ENCODE data around the gene MAGEB1.

DNA sequence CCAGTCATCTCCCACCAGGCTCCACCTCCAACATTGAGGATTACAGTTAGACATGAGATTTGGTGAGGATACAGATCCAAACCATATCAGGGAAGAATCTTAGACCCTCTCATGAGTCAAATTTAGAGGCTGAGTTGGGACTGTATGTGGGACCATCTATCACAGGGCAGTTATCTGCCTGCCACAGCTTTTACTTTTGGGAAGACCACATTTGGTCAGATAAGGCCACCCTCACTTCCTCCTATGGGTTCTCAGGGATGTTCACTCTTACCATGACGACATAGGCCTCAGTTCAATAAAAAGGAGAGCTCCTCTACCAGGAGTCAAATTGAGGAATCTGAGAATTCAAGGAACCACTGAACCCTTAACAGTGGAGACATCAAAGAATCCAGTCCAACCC, 29.5 kb upstream of the MAGEB1 start:
- TF ChIP-seq CTCF (IDR thresholded peaks at IDR 0.05; ENCODE audit: low read depth, low read length, missing input control) (no peak), MAX (IDR thresholded peaks at IDR 0.05) (no peak)
- TF ChIP-seq, protein P1, sequence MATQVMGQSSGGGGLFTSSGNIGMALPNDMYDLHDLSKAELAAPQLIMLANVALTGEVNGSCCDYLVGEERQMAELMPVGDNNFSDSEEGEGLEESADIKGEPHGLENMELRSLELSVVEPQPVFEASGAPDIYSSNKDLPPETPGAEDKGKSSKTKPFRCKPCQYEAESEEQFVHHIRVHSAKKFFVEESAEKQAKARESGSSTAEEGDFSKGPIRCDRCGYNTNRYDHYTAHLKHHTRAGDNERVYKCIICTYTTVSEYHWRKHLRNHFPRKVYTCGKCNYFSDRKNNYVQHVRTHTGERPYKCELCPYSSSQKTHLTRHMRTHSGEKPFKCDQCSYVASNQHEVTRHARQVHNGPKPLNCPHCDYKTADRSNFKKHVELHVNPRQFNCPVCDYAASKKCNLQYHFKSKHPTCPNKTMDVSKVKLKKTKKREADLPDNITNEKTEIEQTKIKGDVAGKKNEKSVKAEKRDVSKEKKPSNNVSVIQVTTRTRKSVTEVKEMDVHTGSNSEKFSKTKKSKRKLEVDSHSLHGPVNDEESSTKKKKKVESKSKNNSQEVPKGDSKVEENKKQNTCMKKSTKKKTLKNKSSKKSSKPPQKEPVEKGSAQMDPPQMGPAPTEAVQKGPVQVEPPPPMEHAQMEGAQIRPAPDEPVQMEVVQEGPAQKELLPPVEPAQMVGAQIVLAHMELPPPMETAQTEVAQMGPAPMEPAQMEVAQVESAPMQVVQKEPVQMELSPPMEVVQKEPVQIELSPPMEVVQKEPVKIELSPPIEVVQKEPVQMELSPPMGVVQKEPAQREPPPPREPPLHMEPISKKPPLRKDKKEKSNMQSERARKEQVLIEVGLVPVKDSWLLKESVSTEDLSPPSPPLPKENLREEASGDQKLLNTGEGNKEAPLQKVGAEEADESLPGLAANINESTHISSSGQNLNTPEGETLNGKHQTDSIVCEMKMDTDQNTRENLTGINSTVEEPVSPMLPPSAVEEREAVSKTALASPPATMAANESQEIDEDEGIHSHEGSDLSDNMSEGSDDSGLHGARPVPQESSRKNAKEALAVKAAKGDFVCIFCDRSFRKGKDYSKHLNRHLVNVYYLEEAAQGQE (IDR thresholded peaks at IDR 0.05), result no peak

Measured in liver (tissue), 2 donors.